GM18909 (cell line): ENCODE measurements around the gene NOX4.
"Not testable (repeated sequence)": the region's sequence is repeated elsewhere in the genome, so short reads cannot be mapped to it uniquely, and the experiment has no call there.

Source experiments
- ATAC-seq: cut with Tn5 transposase; IDR thresholded peaks from one replicate; pipeline ENCODE4 v1.9.1; 2021; ENCODE audit warnings: mild to moderate bottlenecking; ENCODE audit not compliant: unreplicated experiment, poor library complexity

NOX4 gene

GRCh38 chr11:89391654-89392053, 99.5 kb downstream of the NOX4 start:
- ATAC-seq = not testable (repeated sequence)

GRCh38 chr11:89387501-89387900, 103.7 kb downstream of the NOX4 start:
- not testable (repeated sequence) for ATAC-seq

- not testable (repeated sequence) for ATAC-seq
Observed at GRCh38 chr11:89382986-89383385, 108.2 kb downstream of the NOX4 start.

- no peak for ATAC-seq
Observed at GRCh38 chr11:89381094-89381493, 110.1 kb downstream of the NOX4 start.

GRCh38 chr11:89379976-89380771, 111.0 kb downstream of the NOX4 start:
- not testable (repeated sequence) for ATAC-seq

GRCh38 chr11:89378986-89379385, 112.2 kb downstream of the NOX4 start:
- ATAC-seq = not testable (repeated sequence)

- not testable (repeated sequence) for ATAC-seq
Observed at GRCh38 chr11:89369356-89369755, 121.8 kb downstream of the NOX4 start.

GRCh38 chr11:89364856-89365255, 126.3 kb downstream of the NOX4 start:
- ATAC-seq = not testable (repeated sequence)

- no peak for ATAC-seq
Observed at GRCh38 chr11:89361734-89362133, 129.4 kb downstream of the NOX4 start.

- ATAC-seq = not testable (repeated sequence)
Observed at GRCh38 chr11:89359208-89359607, 132.0 kb downstream of the NOX4 start.

- no peak for ATAC-seq
Observed at GRCh38 chr11:89358761-89359160, 132.4 kb downstream of the NOX4 start.

GRCh38 chr11:89355646-89356045, 135.5 kb downstream of the NOX4 start:
- no peak for ATAC-seq

GRCh38 chr11:89354513-89354912, 136.7 kb downstream of the NOX4 start:
- not testable (repeated sequence) for ATAC-seq

GRCh38 chr11:89347071-89347470, 144.1 kb downstream of the NOX4 start:
- ATAC-seq = no peak

GRCh38 chr11:89346601-89347000, 144.6 kb downstream of the NOX4 start:
- ATAC-seq = no peak

- ATAC-seq = not testable (repeated sequence)
Observed at GRCh38 chr11:89342880-89343572, 148.1 kb downstream of the NOX4 start.

- ATAC-seq = not testable (repeated sequence)
Observed at GRCh38 chr11:89340450-89340849, 150.7 kb downstream of the NOX4 start.

- ATAC-seq = not testable (repeated sequence)
Observed at GRCh38 chr11:89338073-89338472, 153.1 kb downstream of the NOX4 start.

GRCh38 chr11:89337100-89337650, 154.0 kb downstream of the NOX4 start:
- ATAC-seq = not testable (repeated sequence)

GRCh38 chr11:89333704-89334103, 157.5 kb downstream of the NOX4 start:
- ATAC-seq = not testable (repeated sequence)

- ATAC-seq = not testable (repeated sequence)
Observed at GRCh38 chr11:89331940-89332339, 159.2 kb downstream of the NOX4 start.
